Esophagus mucosa (tissue), 1 donor: ENCODE measurements around the gene SYDE2. TPM values are rescaled to one million over a fixed set of nuclear protein-coding genes. Genes with fewer than 3 reads are reported as not detected.
"Not testable (repeated sequence)": the region's sequence is repeated elsewhere in the genome, so short reads cannot be mapped to it uniquely, and the experiment has no call there.

Source experiments
- ATAC-seq: fragments of 200-7000 bp; cut with Tn5 transposase; one replicate; pipeline ENCODE4 v1.9.1; 2020
- total RNA-seq: library from RNA; stranded (reverse); gene quantifications from one replicate; pipeline ENCODE4 v1.2.4, GENCODE V29; 2023
- donor health status: DM: yes; HTN: yes; CAD: no.

The SYDE2 gene
- total RNA-seq, 1 donor from 2014 or later: 0.84 TPM

- no peak for ATAC-seq
Measured at GRCh38 chr1:85208488-85208887, 7.7 kb upstream of the SYDE2 start.

- ATAC-seq: no peak
Measured at GRCh38 chr1:85203573-85204171, 2.9 kb upstream of the SYDE2 start.

- no peak for ATAC-seq
Measured at GRCh38 chr1:85202864-85203255, 2.0 kb upstream of the SYDE2 start.

- peak; percentile 64 for ATAC-seq
Measured at GRCh38 chr1:85202092-85202863, 1.5 kb upstream of the SYDE2 start.

GRCh38 chr1:85201340-85202091 is 700 bp upstream of the SYDE2 start:
- ATAC-seq: peak; percentile 92

GRCh38 chr1:85199667-85200462 is 951 bp downstream of the SYDE2 start:
- ATAC-seq: no peak

GRCh38 chr1:85198864-85199263 is 2.0 kb downstream of the SYDE2 start:
- ATAC-seq: no peak

GRCh38 chr1:85196358-85196757 is 4.5 kb downstream of the SYDE2 start:
- no peak for ATAC-seq

GRCh38 chr1:85195703-85196102 is 5.1 kb downstream of the SYDE2 start:
- ATAC-seq: no peak

GRCh38 chr1:85192129-85192528 is 8.7 kb downstream of the SYDE2 start:
- not testable (repeated sequence) for ATAC-seq

GRCh38 chr1:85189120-85189519 is 11.7 kb downstream of the SYDE2 start:
- no peak for ATAC-seq

GRCh38 chr1:85188530-85188929 is 12.3 kb downstream of the SYDE2 start:
- ATAC-seq: no peak

- ATAC-seq: not testable (repeated sequence)
Measured at GRCh38 chr1:85187021-85187420, 13.8 kb downstream of the SYDE2 start.

GRCh38 chr1:85184245-85184644 is 16.6 kb downstream of the SYDE2 start:
- no peak for ATAC-seq

GRCh38 chr1:85182700-85183099 is 18.1 kb downstream of the SYDE2 start:
- ATAC-seq: no peak

- ATAC-seq: no peak
Measured at GRCh38 chr1:85180869-85181268, 19.9 kb downstream of the SYDE2 start.

- ATAC-seq: no peak
Measured at GRCh38 chr1:85179522-85179921, 21.3 kb downstream of the SYDE2 start.

GRCh38 chr1:85178396-85178795 is 22.4 kb downstream of the SYDE2 start:
- no peak for ATAC-seq

- no peak for ATAC-seq
Measured at GRCh38 chr1:85174503-85174902, 26.3 kb downstream of the SYDE2 start.

GRCh38 chr1:85172684-85173337 is 28.0 kb downstream of the SYDE2 start:
- no peak for ATAC-seq

GRCh38 chr1:85171721-85172120 is 29.1 kb downstream of the SYDE2 start:
- ATAC-seq: no peak

GRCh38 chr1:85168884-85169283 is 31.9 kb downstream of the SYDE2 start:
- ATAC-seq: no peak
